ENCODE data around the gene CDK5RAP1.

CDK5RAP1 gene

DNA sequence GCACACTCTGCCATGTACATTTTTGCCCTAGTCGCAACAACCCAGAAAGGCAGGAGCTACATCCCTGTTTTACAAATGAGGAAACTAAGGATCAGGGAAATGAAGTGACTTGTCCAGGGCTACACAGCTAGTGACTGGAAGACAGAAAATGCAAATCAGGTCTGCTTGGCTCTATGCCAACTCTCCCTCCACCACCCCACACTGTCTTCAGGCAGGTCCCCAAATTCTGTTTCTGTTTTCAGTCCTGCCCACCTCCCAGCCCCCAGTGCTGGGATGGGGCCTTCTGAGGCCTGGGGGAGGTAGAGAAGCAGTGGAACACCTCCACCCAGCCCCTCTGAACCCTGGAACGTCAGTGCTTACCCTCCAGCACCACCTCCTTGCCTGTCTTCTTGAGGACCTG is 37.2 kb upstream of the CDK5RAP1 start:
- peaks cover 43% of the 10 kb centered on the region for H3K4me1 ChIP-seq (ENCODE audit: insufficient read depth, low read length, severe bottlenecking)
- H3K9me3 ChIP-seq (ENCODE audit: low read length) = no peaks in the 10 kb centered on the region
- peak overlapping the region; percentile 61 for H3K27ac ChIP-seq (ENCODE audit: low read depth, low read length, poor library complexity, severe bottlenecking)
- no peaks in the 10 kb centered on the region for H3F3A ChIP-seq (ENCODE audit: insufficient read depth, low read length)
- no peak overlapping the region for H2AFZ ChIP-seq (ENCODE audit: low read length)
- H3K9me2 ChIP-seq (ENCODE audit: low read depth, low read length) = no peaks in the 10 kb centered on the region
- H3K36me3 ChIP-seq (ENCODE audit: insufficient read depth, low read length) = 0 out of 2 replicates have a peak, but pooled peaks cover 7% of the 10 kb centered on the region
- no peak for TF ChIP-seq EZH2 (IDR thresholded peaks at IDR 0.05; ENCODE audit: borderline replicate concordance, low read length)
- TF ChIP-seq, protein P1, sequence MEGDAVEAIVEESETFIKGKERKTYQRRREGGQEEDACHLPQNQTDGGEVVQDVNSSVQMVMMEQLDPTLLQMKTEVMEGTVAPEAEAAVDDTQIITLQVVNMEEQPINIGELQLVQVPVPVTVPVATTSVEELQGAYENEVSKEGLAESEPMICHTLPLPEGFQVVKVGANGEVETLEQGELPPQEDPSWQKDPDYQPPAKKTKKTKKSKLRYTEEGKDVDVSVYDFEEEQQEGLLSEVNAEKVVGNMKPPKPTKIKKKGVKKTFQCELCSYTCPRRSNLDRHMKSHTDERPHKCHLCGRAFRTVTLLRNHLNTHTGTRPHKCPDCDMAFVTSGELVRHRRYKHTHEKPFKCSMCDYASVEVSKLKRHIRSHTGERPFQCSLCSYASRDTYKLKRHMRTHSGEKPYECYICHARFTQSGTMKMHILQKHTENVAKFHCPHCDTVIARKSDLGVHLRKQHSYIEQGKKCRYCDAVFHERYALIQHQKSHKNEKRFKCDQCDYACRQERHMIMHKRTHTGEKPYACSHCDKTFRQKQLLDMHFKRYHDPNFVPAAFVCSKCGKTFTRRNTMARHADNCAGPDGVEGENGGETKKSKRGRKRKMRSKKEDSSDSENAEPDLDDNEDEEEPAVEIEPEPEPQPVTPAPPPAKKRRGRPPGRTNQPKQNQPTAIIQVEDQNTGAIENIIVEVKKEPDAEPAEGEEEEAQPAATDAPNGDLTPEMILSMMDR (IDR thresholded peaks at IDR 0.05; ENCODE audit: low read length) = no peak
- peak overlapping the region; percentile 20; the same call in 1 of the 2 replicates for H3K4me2 ChIP-seq (ENCODE audit: low read length)
- H3K27me3 ChIP-seq (ENCODE audit: insufficient read depth, low read length) = no peaks in the 10 kb centered on the region
- no peaks in the 10 kb centered on the region for H4K20me1 ChIP-seq (ENCODE audit: insufficient read depth, low read length)
- no peak overlapping the region for H3K4me3 ChIP-seq (ENCODE audit: low read depth, low read length, poor library complexity, severe bottlenecking)
- no peaks in the 10 kb centered on the region for H3K79me2 ChIP-seq (ENCODE audit: insufficient read depth, low read length)
- no peak overlapping the region; the same call in 1 of the 2 replicates for H3K9ac ChIP-seq (ENCODE audit: low read length)

DNA sequence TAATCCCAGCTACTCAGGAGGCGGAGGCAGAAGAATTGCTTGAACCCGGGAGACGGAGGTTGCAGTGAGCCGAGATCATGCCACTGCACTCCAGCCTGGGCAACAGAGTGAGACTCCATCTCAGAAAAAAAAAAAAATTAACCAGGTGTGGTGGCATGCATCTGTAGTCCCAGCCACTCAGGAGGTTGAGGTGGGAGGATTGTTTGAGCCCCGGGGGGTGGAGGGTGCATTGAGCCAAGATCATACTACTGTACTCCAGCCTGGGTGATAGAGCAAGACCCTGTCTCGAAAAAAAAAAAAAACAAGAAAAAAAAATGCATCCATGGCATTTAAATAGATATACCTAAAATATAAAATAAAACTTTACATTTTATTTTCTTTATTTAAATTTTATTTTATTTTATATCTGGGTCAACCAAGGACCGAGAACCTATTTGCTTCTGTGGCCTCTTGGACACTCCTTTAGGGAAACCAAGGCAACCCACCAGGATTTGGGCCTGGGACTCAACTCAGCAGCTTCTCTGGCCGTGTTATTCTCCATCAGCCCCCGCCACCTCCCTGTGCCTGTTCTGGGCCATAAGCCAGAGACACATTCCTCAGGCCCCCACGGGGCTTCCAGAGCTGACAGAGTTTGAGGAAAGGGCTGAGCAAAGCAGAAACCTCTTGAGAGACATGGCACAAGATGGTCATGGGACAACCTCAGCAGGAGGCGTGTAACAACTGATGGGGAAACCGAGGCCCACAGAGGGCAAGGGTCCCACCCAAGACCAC is 36.0 kb upstream of the CDK5RAP1 start:
- Histone ChIP-seq H4K20me1 (ENCODE audit: insufficient read depth, low read length) (no peaks in the 10 kb centered on the region), H3K4me3 (ENCODE audit: low read depth, low read length, poor library complexity, severe bottlenecking) (no peak overlapping the region), H3K9me2 (ENCODE audit: low read depth, low read length) (no peaks in the 10 kb centered on the region), H3K79me2 (ENCODE audit: insufficient read depth, low read length) (no peaks in the 10 kb centered on the region), H3K9ac (ENCODE audit: low read length) (no peak overlapping the region), H3K27me3 (ENCODE audit: insufficient read depth, low read length) (no peaks in the 10 kb centered on the region), H3K27ac (ENCODE audit: low read depth, low read length, poor library complexity, severe bottlenecking) (no peak overlapping the region), H3F3A (ENCODE audit: insufficient read depth, low read length) (no peaks in the 10 kb centered on the region), H3K4me2 (ENCODE audit: low read length) (no peak overlapping the region), H3K9me3 (ENCODE audit: low read length) (no peaks in the 10 kb centered on the region), H3K36me3 (ENCODE audit: insufficient read depth, low read length) (peaks cover 7% of the 10 kb centered on the region; the same call in 1 of the 2 replicates), H3K4me1 (ENCODE audit: insufficient read depth, low read length, severe bottlenecking) (peaks cover 35% of the 10 kb centered on the region), H2AFZ (ENCODE audit: low read length) (no peak overlapping the region)
- TF ChIP-seq EZH2 (IDR thresholded peaks at IDR 0.05; ENCODE audit: borderline replicate concordance, low read length) = no peak
- TF ChIP-seq, protein P1 (IDR thresholded peaks at IDR 0.05; ENCODE audit: low read length) = no peak

DNA sequence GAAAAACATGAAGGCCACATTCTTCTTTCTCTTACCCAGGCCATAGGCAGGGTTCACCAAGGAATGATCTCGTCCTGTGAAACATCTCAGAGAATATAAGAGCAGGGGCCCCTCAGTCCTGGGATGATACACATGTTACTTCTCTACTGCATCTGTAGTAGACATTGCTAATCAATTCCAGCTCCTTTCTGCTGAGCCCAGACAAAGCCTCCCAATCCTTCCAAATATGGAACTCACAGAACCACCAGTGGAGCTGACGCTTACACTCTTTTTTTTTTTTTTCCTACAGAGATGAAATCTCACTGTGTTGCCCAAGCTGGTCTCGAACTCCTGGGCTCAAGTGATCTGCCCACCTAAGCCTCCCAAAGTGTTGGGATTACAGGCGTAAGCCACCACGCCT is 33.1 kb upstream of the CDK5RAP1 start:
- Histone ChIP-seq H2AFZ (ENCODE audit: low read length) (no peak overlapping the region), H3K4me1 (ENCODE audit: insufficient read depth, low read length, severe bottlenecking) (peaks cover 13% of the 10 kb centered on the region), H3K9me3 (ENCODE audit: low read length) (no peaks in the 10 kb centered on the region), H3K79me2 (ENCODE audit: insufficient read depth, low read length) (no peaks in the 10 kb centered on the region), H3K4me2 (ENCODE audit: low read length) (no peak overlapping the region), H3K4me3 (ENCODE audit: low read depth, low read length, poor library complexity, severe bottlenecking) (no peak overlapping the region), H3K27ac (ENCODE audit: low read depth, low read length, poor library complexity, severe bottlenecking) (no peak overlapping the region), H4K20me1 (ENCODE audit: insufficient read depth, low read length) (no peaks in the 10 kb centered on the region), H3K9me2 (ENCODE audit: low read depth, low read length) (no peaks in the 10 kb centered on the region), H3K36me3 (ENCODE audit: insufficient read depth, low read length) (peaks cover 7% of the 10 kb centered on the region; the same call in 1 of the 2 replicates), H3K27me3 (ENCODE audit: insufficient read depth, low read length) (no peaks in the 10 kb centered on the region), H3K9ac (ENCODE audit: low read length) (no peak overlapping the region), H3F3A (ENCODE audit: insufficient read depth, low read length) (no peaks in the 10 kb centered on the region)
- TF ChIP-seq EZH2 (IDR thresholded peaks at IDR 0.05; ENCODE audit: borderline replicate concordance, low read length) = no peak
- TF ChIP-seq, protein P1 (IDR thresholded peaks at IDR 0.05; ENCODE audit: low read length) = no peak
